GM18951 (cell line): ENCODE data around the gene BCO2.
"Not testable (repeated sequence)": the region's sequence is repeated elsewhere in the genome, so short reads cannot be mapped to it uniquely, and the experiment has no call there.

Source experiments
- POLR2A ChIP-seq: IDR thresholded peaks from 4 replicates; pipeline ENCODE4 v1.6.1; 2011; ENCODE audit warnings: mild to moderate bottlenecking; ENCODE audit not compliant: insufficient read length, insufficient read depth; ENCODE audit errors: extremely low read depth
- in situ Hi-C: fragments of 300-500 bp; cut with MboI; formaldehyde crosslinking; loops from one replicate; pipeline ENCODE4 v1.12.0; 2022; ENCODE audit warnings: low sequenced_read_pairs, mixed read lengths, inconsistent platforms; ENCODE audit not compliant: unreplicated experiment

Gene BCO2

DNA sequence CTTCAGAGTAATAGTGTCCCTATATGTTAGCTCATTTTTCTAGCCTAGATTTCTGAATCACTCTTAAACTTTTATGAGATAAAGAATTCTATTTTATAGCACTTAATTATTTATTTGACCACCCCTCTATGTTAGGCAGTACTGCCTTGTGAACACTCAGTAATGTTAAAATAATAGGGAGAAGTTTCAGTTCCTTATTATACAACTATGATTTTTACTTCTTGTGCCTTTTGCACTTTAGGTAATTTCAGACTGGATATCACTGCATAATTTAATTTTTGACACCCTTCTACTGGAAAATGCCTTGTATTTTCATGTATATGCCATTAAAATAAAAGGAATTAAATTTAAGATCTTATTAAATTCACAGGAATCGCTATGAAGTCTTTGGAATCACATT is 3.1 kb downstream of the BCO2 start:
- in situ Hi-C loops, result no loop called here

DNA sequence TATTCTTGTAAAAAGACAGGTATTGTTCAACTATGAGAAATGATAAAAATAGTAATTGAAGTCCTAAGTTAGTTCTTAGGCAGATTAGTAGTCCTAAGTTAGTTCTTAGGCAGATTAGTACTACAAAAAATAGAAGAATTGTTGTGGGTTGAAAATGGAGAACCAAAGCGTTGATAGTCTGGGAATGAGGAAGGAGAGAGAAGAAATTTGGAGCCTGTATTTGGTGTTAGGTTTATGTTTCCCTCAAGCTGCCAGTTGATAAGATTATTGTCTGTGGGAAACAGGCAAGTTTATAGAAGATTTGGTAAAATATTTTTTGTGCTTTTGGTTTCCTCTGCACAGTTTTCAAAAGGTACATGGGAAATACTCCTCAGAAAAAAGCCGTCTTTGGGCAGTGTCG is 3.6 kb downstream of the BCO2 start:
- TF ChIP-seq POLR2A, result no peak
- in situ Hi-C loops, result no loop called here

More for the DNA sequence above, 3.1 kb downstream of the BCO2 start:
- no peak for TF ChIP-seq POLR2A

DNA sequence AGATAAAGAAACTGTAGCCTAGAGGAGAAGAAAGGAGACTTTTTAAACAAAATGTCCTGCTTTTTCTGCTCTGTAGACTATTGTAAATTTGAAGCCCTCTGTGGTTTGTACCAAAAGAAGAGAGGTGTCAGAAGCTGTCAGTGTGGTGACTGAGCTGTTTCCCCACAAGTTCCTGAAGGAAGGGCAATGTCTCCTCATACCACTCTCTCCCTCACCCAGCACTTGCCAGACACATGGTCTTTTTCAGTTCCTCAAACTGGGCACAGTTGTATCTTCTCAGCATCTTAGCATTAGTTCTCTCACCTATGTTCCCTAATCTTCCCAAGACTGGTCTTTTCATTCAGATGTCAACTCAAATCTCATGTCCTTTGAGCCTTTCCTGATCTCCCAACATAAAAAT is 4.3 kb downstream of the BCO2 start:
- in situ Hi-C loops, result no loop called here
- TF ChIP-seq POLR2A, result no peak

DNA sequence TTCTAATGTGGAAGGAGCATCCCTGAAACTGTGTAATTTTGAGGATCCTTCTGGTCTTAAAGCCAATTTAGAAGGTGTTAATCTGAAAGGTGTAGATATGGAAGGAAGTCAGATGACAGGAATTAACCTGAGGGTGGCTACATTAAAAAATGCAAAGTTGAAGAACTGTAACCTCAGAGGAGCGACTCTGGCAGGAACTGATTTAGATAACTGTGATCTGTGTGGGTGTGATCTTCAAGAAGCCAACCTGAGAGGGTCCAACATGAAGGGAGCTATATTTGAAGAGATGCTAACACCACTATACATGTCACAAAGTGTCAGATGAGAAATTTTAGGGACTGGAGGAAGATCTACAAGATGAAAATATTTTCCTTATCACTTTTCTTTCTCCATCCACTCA is 7.6 kb downstream of the BCO2 start:
- no peak for TF ChIP-seq POLR2A
- in situ Hi-C loops, result no loop called here

DNA sequence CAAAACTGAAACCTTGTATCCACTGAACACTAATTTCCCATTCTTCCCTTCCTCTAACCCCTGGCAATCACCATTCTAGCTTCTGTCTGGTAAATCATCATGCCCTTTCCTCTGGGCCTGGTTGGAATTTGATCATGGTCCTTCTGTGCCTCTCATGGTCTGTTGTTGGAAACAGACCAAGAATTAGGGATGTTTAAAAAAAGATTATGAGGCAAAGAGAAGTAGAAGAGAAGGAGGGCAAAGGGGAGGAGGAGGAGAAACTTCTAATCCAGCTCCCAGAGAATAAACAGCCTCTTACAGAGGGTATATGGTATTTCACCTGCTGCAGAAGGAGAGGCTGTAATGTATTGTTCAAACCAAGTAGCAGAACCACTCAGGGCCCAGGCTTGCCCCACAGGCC is 10.6 kb downstream of the BCO2 start:
- in situ Hi-C loops, result no loop called here
- TF ChIP-seq POLR2A, result no peak

DNA sequence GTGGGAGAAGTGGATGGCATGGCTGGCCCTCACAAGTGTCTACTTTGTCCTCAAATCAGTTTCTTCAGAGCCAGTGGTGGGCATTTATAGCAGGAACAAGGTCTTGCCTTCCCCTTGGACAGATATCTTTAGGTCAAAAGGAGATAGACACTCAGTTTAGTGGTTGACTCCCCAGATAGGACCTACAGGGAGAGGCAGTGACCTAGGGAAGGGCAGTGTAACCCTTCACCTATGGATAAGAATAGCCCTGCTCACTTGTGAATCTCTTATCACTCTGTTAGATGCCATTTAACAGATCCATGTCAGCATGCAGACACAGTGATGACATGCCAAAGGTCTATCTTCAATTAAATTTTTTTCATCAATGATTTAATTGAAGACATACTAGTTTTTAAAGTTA is 11.0 kb downstream of the BCO2 start:
- in situ Hi-C loops, result no loop called here
- no peak for TF ChIP-seq POLR2A

DNA sequence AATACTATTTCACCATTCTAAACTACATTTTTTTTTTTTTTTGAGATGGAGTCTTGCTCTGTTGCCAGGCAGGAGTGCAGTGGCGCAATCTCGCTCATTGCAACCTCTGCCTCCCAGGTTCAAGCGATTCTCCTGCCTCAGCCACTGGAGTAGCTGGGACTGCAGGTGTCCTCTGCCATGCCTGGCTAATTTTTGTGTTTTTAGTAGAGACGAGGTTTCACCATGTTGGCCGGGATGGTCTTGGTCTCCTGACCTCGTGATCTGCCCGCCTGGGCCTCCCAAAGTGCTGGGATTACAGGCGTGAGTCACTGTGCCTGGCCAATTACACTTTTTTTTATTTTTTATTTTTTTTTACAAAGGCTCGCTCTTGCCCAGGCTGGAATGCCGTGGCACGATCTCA is 19.8 kb downstream of the BCO2 start:
- in situ Hi-C loops, result not testable (repeated sequence)

DNA sequence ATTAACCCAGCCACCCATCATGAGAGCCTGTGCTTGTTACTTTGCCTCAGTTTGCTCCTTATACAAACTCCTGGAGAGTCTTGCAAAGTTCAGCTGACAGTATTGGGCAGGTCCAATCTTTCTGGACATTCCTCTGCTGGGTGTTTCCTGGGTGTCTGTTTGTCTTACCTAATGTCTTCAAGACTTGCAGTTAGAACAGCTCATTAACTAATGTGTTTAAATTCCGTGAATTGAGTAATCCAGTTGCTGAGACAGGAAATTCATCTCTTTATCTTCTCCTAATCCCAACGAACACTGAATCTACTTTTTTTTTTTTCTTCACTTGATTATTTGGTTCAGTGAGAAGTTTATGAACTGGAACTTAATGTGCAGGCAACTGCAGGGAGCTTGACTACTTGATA is 20.6 kb downstream of the BCO2 start:
- in situ Hi-C loops, result no loop called here
- no peak for TF ChIP-seq POLR2A

DNA sequence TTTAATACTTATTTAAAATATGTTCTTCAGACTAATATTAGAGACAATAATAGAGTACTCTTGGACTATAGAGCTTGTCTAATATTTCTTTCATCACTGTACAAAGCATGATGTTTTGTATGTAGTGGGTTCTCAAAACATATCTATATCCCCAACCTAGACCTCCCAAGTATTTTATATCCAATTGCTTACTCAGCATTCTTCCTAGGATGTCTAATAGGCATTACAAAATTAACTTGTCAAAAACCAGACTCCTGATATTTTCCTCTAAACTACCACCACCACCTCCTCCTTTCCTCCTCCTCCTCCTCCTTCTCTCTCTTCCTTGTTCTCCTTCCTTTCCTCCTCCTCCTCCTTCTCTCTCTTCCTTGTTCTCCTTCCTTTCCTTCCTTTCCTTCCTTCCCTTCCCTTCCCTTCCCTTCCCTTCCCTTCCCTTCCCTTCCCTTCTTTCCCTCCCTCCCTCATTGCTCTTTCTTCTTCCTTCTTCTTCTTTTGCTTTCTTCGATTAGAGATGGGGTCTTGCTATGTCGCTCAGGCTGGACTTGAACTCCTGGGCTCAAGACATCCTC is 21.3 kb downstream of the BCO2 start:
- in situ Hi-C loops, result no loop called here
- TF ChIP-seq POLR2A, result no peak

DNA sequence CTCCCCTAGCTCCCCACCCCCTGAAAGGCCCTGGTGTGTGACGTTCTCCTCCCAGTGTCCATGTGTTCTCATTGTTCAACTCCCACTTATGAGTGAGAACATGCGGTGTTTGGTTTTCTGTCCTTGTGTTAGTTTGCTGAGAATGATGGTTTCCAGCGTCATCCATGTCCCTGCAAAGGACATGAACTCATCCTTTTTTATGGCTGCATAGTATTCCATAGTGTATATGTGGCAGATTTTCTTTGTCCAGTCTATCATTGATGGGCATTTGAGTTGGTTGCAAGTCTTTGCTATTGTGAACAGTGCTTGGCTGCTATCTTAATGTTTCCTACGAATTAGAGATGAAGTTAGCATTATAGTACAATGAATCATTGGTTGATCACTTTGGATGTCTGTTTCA is 23.8 kb downstream of the BCO2 start:
- in situ Hi-C loops, result not testable (repeated sequence)

DNA sequence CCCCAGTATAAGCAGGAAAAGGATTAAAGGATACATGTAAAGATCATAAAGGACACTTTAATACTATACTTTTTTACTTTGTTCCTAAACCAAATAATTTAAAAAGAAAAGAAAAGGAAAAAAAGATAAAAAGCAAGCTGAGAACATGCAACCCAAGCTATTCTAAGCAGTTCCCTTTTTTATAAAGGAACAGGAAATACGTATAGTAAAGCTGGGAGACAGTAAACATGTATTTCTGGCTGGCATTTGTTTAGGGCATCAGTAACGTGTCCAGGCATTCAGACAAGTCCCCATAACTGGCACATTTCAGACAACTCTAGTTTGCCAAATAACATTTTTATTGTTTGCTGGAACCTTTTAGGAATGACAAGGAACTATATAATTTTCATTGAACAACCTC is 24.9 kb downstream of the BCO2 start:
- no peak for TF ChIP-seq POLR2A
- in situ Hi-C loops, result no loop called here

DNA sequence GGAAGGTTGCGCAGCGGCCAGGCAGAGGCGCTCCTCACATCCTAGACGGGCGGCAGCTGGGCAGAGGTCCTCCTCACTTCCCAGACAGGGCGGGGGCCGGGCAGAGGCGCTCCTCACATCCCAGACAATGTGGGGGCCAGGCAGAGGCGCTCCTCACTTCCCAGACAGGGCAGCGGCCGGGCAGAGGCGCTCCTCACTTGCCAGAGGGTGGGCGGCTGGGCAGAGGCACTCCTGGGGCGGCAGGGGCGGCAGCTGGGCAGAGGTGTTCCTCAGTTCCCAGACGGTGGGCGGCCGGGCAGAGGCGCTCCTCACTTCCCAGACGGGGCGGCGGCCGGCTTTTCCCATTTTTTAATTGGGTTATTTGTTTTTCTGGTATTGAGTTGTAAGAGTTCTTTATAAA is 30.8 kb downstream of the BCO2 start:
- no peak for TF ChIP-seq POLR2A
- in situ Hi-C loops, result no loop called here

DNA sequence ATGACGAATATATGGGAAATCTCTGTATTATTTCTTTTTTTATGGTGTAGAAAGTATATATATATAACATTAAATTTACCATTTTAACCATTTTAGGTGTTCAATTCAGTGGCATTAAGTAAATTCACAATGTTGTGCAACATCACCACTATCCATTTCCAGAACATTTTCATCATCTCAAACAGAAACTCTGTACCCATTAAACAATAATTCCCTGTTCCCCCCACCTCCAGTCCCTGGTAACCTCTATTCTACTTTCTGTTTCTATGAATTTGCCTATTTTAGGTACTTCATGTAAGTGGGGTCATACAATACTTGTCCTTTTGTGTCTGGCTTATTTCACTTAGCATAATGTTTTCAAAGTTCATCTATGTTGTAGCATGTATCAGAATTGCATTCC is 35.6 kb downstream of the BCO2 start:
- in situ Hi-C loops, result no loop called here
- TF ChIP-seq POLR2A, result no peak

DNA sequence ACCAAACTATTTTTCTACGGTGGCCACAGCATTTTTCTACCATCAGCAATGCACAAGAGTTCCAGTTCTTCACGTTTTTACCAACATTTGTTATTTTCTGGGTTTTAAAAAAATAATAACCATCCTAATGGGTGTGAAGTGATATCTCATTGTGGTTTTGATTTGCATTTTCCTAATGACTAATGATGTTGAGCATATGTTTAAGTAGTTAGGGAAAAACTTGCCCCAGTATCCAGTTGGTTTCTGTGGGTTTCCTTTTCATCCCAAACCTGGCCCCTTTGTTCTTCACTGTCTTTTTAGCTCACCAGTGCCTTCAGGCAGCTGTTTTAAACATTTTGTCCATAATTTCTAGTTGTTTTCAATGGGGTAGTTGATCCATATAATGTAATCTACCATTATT is 36.2 kb downstream of the BCO2 start:
- in situ Hi-C loops, result no loop called here
- TF ChIP-seq POLR2A, result no peak

DNA sequence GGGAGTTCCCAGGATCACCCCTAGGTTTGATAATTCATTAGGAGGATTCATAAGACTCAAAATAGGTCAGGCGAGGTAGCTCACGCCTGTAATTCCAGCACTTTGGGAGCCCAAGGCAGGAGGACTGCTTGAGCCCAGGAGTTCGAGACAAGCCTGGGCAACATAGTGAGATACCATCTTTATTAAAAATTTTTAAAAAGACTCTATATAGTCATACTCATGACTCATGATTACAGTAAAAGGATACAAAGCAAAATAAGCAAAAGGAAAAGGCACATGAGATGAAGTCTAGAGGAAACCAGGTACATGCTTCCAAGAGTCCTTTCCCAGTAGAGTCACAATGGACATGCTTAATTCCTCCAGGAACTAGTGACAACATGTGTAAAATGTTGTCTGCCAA is 37.0 kb downstream of the BCO2 start:
- TF ChIP-seq POLR2A, result no peak
- in situ Hi-C loops, result no loop called here
